HepG2 (cell line): Measurements from ENCODE around the gene RNASE2. TPM values are rescaled to one million over a fixed set of nuclear protein-coding genes. Genes with fewer than 3 reads are reported as not detected.

ENCODE experiments used
- ATF7 ChIP-seq, 2 experiments: fragments of 450-650 bp in 1 of 2; sonication (generic) in 1 of 2; formaldehyde crosslinking in 1 of 2; IDR thresholded peaks; 2 replicates each; pipeline versions ENCODE4 v1.4.0 to v1.6.1; 2016 to 2020; ENCODE audit warnings: antibody characterized with exemption in 1 of 2, mild to moderate bottlenecking in 1 of 2, missing genetic modification reagents in 1 of 2
- GLI4 ChIP-seq: sonication (generic); formaldehyde crosslinking; IDR thresholded peaks from 2 replicates; pipeline ENCODE4 v1.5.1; 2020; ENCODE audit warnings: missing genetic modification reagents, mild to moderate bottlenecking, moderate library complexity, borderline replicate concordance
- MXD4 ChIP-seq: IDR thresholded peaks from 2 replicates; pipeline ENCODE4 v1.6.1; 2016; ENCODE audit warnings: mild to moderate bottlenecking, missing biosample characterization, missing genetic modification reagents
- NFRKB ChIP-seq: fragments of 450-650 bp; IDR thresholded peaks from 2 replicates; pipeline ENCODE4 v1.6.1; 2017
- RAD51 ChIP-seq: fragments of 450-650 bp; IDR thresholded peaks from 2 replicates; pipeline ENCODE4 v1.6.1; 2016; ENCODE audit warnings: borderline replicate concordance
- RBAK ChIP-seq: sonication (generic); formaldehyde crosslinking; IDR thresholded peaks from 2 replicates; pipeline ENCODE4 v1.5.1; 2020; ENCODE audit warnings: mild to moderate bottlenecking, missing genetic modification reagents
- SALL1 ChIP-seq: sonication (generic); formaldehyde crosslinking; IDR thresholded peaks from 2 replicates; pipeline ENCODE4 v1.8.0; 2022; ENCODE audit warnings: mild to moderate bottlenecking, missing genetic modification reagents
- SKI ChIP-seq: fragments of 450-650 bp; IDR thresholded peaks from one replicate; pipeline ENCODE4 v1.6.1; 2018; ENCODE audit warnings: mild to moderate bottlenecking; ENCODE audit not compliant: partially characterized antibody
- THAP11 ChIP-seq: IDR thresholded peaks from 2 replicates; pipeline ENCODE4 v1.6.1; 2016; ENCODE audit warnings: missing biosample characterization, missing genetic modification reagents
- ZFAT ChIP-seq: sonication (generic); formaldehyde crosslinking; conservative IDR thresholded peaks from 2 replicates; pipeline ENCODE4 v1.8.1; 2023; ENCODE audit warnings: missing genetic modification reagents, inconsistent platforms
- ZMYM2 ChIP-seq: sonication (generic); formaldehyde crosslinking; IDR thresholded peaks from 2 replicates; pipeline ENCODE4 v1.8.0; 2022; ENCODE audit warnings: mild to moderate bottlenecking, missing genetic modification reagents
- ZNF136 ChIP-seq: sonication (generic); formaldehyde crosslinking; IDR thresholded peaks from 2 replicates; pipeline ENCODE4 v1.8.1; 2022; ENCODE audit warnings: low read depth, mild to moderate bottlenecking, moderate library complexity, missing genetic modification reagents
- ZNF232 ChIP-seq: sonication (generic); formaldehyde crosslinking; IDR thresholded peaks from 2 replicates; pipeline ENCODE4 v1.4.0; 2020; ENCODE audit warnings: missing genetic modification reagents, borderline replicate concordance
- ZNF468 ChIP-seq: sonication (generic); formaldehyde crosslinking; IDR thresholded peaks from 2 replicates; pipeline ENCODE4 v1.8.0; 2022; ENCODE audit warnings: mild to moderate bottlenecking, moderate library complexity, missing genetic modification reagents
- ZNF546 ChIP-seq: sonication (generic); formaldehyde crosslinking; conservative IDR thresholded peaks from 2 replicates; pipeline ENCODE4 v1.8.1; 2023; ENCODE audit warnings: mild to moderate bottlenecking, missing genetic modification reagents
- ZNF574 ChIP-seq: sonication (generic); formaldehyde crosslinking; IDR thresholded peaks from 2 replicates; pipeline ENCODE4 v1.4.0; 2020; ENCODE audit warnings: missing genetic modification reagents
- polyA plus RNA-seq, 8 experiments: library from polyadenylated mRNA; depleted of rRNA in 3 of 8; stranded (reverse) in 7 of 8; unstranded in 1 of 8; fragments of >200 nt; fragmentation: Illumina TruSeq in 4 of 8; extraction: Trizol in 4 of 8; gene quantifications; 2 replicates each; pipeline versions ENCODE4 v1.2.1 to v1.2.3, GENCODE V29; 2011 to 2016; ENCODE audit warnings: low read depth in 4 of 8, missing spikeins in 1 of 8, mixed read lengths in 1 of 8; ENCODE audit not compliant: insufficient read depth in 1 of 8
- total RNA-seq, 5 experiments: library from RNA; depleted of rRNA; stranded (reverse); fragments of >200 nt; fragmentation: Illumina TruSeq; extraction: Trizol; gene quantifications; 2 replicates each; pipeline ENCODE4 v1.2.3, GENCODE V29; 2016; ENCODE audit warnings: low read depth in 1 of 5
- TF ChIP-seq, protein P1 (sequence below): sonication (generic); formaldehyde crosslinking; IDR thresholded peaks from one replicate; pipeline ENCODE4 v1.5.1; 2020; ENCODE audit warnings: mild to moderate bottlenecking, missing genetic modification reagents; ENCODE audit errors: not compliant biosample characterization
- TF ChIP-seq, protein P2 (sequence below): sonication (generic); formaldehyde crosslinking; IDR thresholded peaks from 2 replicates; pipeline ENCODE4 v1.4.0; 2020; ENCODE audit warnings: mild to moderate bottlenecking, low read depth, missing genetic modification reagents

Gene RNASE2
- total and polyA plus RNA-seq, 2 of the 13 experiments (the other 11 are each of a cell fraction or from before 2014, with no cell fraction given), result 0.69 TPM; not detected in 1

DNA sequence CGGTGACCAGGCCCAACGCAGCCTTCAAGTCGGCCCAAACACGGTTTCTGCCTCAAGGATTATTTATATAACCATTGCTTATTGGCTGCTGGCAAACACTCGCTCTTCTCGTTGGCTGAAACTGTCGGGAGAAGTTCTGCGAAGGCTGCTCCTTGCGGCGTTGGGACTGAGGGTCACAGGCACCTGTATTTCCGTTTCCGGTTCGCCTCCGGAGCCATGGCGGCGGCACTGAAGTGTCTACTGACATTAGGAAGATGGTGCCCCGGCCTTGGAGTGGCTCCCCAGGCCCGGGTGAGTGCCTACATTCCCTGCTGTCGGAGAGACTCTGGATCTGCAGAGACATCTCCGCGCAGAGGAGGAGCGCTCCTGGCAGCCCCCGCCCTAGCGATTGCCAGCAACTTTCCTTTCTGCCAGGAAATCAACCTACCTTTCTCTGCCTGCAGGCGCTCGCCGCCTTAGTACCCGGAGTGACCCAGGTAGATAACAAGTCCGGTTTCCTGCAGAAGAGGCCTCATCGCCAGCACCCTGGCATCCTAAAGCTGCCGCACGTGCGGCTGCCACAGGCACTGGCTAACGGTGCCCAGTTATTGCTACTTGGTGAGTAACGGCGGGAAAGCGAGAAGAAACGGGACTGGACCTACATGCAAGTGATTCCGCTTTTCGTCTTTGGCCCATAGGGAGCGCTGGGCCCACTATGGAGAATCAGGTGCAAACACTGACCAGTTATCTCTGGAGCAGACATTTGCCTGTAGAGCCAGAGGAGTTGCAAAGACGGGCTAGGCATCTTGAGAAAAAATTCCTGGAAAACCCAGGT is 34.7 kb downstream of the RNASE2 start, which contains the start of gene METTL17 (continued):
- TF ChIP-seq, protein P1, sequence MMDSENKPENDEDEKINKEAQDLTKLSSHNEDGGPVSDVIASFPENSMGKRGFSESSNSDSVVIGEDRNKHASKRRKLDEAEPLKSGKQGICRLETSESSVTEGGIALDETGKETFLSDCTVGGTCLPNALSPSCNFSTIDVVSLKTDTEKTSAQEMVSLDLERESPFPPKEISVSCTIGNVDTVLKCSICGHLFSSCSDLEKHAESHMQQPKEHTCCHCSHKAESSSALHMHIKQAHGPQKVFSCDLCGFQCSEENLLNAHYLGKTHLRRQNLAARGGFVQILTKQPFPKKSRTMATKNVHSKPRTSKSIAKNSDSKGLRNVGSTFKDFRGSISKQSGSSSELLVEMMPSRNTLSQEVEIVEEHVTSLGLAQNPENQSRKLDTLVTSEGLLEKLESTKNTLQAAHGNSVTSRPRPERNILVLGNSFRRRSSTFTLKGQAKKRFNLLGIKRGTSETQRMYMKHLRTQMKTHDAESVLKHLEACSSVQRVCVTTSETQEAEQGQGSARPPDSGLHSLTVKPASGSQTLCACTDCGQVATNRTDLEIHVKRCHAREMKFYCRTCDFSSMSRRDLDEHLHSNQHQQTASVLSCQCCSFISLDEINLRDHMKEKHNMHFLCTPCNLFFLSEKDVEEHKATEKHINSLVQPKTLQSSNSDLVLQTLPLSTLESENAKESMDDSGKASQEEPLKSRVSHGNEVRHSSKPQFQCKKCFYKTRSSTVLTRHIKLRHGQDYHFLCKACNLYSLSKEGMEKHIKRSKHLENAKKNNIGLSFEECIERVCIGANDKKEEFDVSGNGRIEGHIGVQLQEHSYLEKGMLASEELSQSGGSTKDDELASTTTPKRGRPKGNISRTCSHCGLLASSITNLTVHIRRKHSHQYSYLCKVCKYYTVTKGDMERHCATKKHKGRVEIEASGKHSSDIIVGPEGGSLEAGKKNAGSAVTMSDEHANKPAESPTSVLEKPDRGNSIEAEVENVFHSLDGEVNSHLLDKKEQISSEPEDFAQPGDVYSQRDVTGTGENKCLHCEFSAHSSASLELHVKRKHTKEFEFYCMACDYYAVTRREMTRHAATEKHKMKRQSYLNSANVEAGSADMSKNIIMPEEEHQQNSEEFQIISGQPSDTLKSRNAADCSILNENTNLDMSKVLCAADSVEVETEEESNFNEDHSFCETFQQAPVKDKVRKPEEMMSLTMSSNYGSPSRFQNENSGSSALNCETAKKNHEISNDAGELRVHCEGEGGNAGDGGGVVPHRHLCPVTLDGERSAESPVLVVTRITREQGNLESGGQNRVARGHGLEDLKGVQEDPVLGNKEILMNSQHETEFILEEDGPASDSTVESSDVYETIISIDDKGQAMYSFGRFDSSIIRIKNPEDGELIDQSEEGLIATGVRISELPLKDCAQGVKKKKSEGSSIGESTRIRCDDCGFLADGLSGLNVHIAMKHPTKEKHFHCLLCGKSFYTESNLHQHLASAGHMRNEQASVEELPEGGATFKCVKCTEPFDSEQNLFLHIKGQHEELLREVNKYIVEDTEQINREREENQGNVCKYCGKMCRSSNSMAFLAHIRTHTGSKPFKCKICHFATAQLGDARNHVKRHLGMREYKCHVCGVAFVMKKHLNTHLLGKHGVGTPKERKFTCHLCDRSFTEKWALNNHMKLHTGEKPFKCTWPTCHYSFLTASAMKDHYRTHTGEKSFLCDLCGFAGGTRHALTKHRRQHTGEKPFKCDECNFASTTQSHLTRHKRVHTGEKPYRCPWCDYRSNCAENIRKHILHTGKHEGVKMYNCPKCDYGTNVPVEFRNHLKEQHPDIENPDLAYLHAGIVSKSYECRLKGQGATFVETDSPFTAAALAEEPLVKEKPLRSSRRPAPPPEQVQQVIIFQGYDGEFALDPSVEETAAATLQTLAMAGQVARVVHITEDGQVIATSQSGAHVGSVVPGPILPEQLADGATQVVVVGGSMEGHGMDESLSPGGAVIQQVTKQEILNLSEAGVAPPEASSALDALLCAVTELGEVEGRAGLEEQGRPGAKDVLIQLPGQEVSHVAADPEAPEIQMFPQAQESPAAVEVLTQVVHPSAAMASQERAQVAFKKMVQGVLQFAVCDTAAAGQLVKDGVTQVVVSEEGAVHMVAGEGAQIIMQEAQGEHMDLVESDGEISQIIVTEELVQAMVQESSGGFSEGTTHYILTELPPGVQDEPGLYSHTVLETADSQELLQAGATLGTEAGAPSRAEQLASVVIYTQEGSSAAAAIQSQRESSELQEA (CRISPR knock-in tag), result peak; percentile 75
- no peak for TF ChIP-seq ZFAT (CRISPR knock-in tag)
- TF ChIP-seq ZNF546, result 0 out of 2 replicates have a peak, but pooled peaks have one; percentile 68
- no peak for TF ChIP-seq SKI
- TF ChIP-seq RAD51, result no peak
- TF ChIP-seq ZMYM2, result no peak
- TF ChIP-seq ZNF232 (CRISPR knock-in tag), result peak; percentile 11; the same call in 1 of the 2 replicates
- no peak for TF ChIP-seq ZNF136 (CRISPR knock-in tag)
- TF ChIP-seq RBAK (CRISPR knock-in tag), result no peak
- peak; percentile 95 for TF ChIP-seq THAP11
- no peak for TF ChIP-seq ATF7 (IDR thresholded peaks at IDR 0.05)
- no peak for TF ChIP-seq ATF7 (CRISPR knock-in tag; IDR thresholded peaks at IDR 0.05)
- TF ChIP-seq ZNF468 (CRISPR knock-in tag), result no peak
- no peak for TF ChIP-seq GLI4 (CRISPR knock-in tag)
- peak; percentile 78 for TF ChIP-seq SALL1 (CRISPR knock-in tag)
- TF ChIP-seq, protein P2, sequence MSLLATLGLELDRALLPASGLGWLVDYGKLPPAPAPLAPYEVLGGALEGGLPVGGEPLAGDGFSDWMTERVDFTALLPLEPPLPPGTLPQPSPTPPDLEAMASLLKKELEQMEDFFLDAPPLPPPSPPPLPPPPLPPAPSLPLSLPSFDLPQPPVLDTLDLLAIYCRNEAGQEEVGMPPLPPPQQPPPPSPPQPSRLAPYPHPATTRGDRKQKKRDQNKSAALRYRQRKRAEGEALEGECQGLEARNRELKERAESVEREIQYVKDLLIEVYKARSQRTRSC (CRISPR knock-in tag), result no peak; the same call in none of the 2 replicates
- TF ChIP-seq NFRKB, result no peak
- TF ChIP-seq MXD4 (CRISPR knock-in tag), result no peak
- TF ChIP-seq ZNF574, result peak; percentile 94
